ENCODE measurements around the gene PLA2G4F. TPM values are rescaled to one million over a fixed set of nuclear protein-coding genes. Genes with fewer than 3 reads are reported as not detected.

The PLA2G4F gene
- total RNA-seq, 1 experiment from 2014 or later, result 0.87 TPM

DNA sequence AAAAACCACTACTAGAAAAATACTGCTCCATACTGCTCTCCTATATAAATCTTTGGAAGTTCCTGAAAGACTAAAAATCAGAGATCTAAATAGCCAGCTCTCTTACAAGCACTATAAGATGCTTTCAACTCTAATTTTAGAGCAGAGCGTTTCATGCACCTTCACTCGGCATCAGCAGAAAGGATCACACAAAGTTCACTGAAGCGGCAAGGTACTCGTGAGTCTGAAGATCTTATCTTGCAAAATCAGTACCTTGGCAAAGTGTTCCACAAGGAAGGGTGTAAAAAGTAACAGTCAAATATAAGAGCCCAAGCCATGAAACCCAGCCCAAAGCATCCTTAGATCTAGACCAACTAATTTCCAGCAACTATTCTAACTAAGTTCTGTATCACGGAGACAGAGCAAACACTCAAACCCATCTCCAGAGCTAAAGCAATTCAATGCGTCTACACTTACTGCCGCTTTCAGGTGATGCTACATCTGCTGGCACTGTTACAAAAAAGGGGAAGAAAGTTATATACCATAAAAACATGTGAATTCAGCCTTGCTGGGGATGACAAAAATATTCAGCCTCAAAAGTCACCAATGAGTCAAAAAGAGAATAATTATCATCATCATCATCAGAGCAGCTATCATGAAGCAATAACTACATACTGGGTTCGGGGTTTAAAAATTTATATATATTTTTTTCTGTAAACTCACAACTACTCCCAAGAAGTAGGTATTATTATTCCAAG lies 35.3 kb upstream of the PLA2G4F start:
- no peaks in the 10 kb centered on the region for H3K9me3 Mint-ChIP-seq (ENCODE audit: low read depth, unreplicated experiment)
- intact Hi-C loops (cut with micrococcal nuclease; ENCODE audit: unreplicated experiment), result no loop called here

DNA sequence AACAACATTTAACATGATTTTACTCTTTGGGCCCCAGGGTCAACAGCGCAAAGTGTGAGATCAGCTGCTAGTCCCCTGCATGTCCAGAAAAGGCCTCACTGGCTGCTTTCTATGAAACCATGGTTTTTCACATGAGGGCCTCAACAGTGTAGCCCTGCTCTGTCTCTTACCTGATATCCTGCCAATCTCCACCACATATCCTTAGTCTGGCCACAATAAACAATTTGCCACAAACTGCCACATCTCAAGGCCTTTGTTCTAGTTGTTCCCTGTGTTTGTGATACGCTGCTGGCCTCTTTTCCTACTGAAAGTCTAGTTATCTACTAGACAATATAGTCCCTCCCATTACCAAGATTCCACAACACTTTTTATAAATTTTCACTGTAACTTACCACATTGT lies 33.9 kb upstream of the PLA2G4F start:
- Mint-ChIP-seq H3K27me3 (ENCODE audit: unreplicated experiment) (no peaks in the 10 kb centered on the region), H3K4me1 (ENCODE audit: low read depth, unreplicated experiment) (no peaks in the 10 kb centered on the region), H3K4me3 (ENCODE audit: low read depth, unreplicated experiment) (no peak overlapping the region), H3K27ac (ENCODE audit: unreplicated experiment) (no peak overlapping the region), H3K36me3 (ENCODE audit: insufficient read depth, unreplicated experiment) (peaks cover 11% of the 10 kb centered on the region), H3K9me3 (ENCODE audit: low read depth, unreplicated experiment) (no peaks in the 10 kb centered on the region)
- CTCF ChIA-PET, result no interaction called here
- no TSS peak for BruUV-seq (replicated peaks)
- intact Hi-C loops (cut with micrococcal nuclease; ENCODE audit: unreplicated experiment), result no loop called here
- TF ChIP-seq, protein P1, sequence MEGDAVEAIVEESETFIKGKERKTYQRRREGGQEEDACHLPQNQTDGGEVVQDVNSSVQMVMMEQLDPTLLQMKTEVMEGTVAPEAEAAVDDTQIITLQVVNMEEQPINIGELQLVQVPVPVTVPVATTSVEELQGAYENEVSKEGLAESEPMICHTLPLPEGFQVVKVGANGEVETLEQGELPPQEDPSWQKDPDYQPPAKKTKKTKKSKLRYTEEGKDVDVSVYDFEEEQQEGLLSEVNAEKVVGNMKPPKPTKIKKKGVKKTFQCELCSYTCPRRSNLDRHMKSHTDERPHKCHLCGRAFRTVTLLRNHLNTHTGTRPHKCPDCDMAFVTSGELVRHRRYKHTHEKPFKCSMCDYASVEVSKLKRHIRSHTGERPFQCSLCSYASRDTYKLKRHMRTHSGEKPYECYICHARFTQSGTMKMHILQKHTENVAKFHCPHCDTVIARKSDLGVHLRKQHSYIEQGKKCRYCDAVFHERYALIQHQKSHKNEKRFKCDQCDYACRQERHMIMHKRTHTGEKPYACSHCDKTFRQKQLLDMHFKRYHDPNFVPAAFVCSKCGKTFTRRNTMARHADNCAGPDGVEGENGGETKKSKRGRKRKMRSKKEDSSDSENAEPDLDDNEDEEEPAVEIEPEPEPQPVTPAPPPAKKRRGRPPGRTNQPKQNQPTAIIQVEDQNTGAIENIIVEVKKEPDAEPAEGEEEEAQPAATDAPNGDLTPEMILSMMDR (IDR thresholded peaks at IDR 0.05; ENCODE audit: unreplicated experiment), result no peak
- no peak for DNase-seq

More for the DNA sequence above, 35.3 kb upstream of the PLA2G4F start:
- BruUV-seq (replicated peaks), result no TSS peak
- Mint-ChIP-seq H3K27ac (ENCODE audit: unreplicated experiment) (no peak overlapping the region), H3K4me3 (ENCODE audit: low read depth, unreplicated experiment) (no peak overlapping the region), H3K27me3 (ENCODE audit: unreplicated experiment) (no peaks in the 10 kb centered on the region), H3K36me3 (ENCODE audit: insufficient read depth, unreplicated experiment) (peaks cover 7% of the 10 kb centered on the region), H3K4me1 (ENCODE audit: low read depth, unreplicated experiment) (no peaks in the 10 kb centered on the region)
- no peak for DNase-seq
- CTCF ChIA-PET, result no interaction called here
- TF ChIP-seq, protein P1 (IDR thresholded peaks at IDR 0.05; ENCODE audit: unreplicated experiment), result no peak

GRCh38 chr15:42185801-42186200 lies 29.4 kb upstream of the PLA2G4F start:
- CTCF ChIA-PET, result no interaction called here
- H3K4me1 Mint-ChIP-seq (ENCODE audit: low read depth, unreplicated experiment), result no peaks in the 10 kb centered on the region
- intact Hi-C loops (cut with micrococcal nuclease; ENCODE audit: unreplicated experiment), result no loop called here
- TF ChIP-seq, protein P1 (IDR thresholded peaks at IDR 0.05; ENCODE audit: unreplicated experiment), result no peak
- no TSS peak for BruUV-seq (replicated peaks)
- peaks cover 4% of the 10 kb centered on the region for H3K36me3 Mint-ChIP-seq (ENCODE audit: insufficient read depth, unreplicated experiment)
- no peak for DNase-seq
- no peaks in the 10 kb centered on the region for H3K9me3 Mint-ChIP-seq (ENCODE audit: low read depth, unreplicated experiment)
- no peak overlapping the region for H3K27ac Mint-ChIP-seq (ENCODE audit: unreplicated experiment)
- H3K27me3 Mint-ChIP-seq (ENCODE audit: unreplicated experiment), result no peaks in the 10 kb centered on the region
- no peak overlapping the region for H3K4me3 Mint-ChIP-seq (ENCODE audit: low read depth, unreplicated experiment)

DNA sequence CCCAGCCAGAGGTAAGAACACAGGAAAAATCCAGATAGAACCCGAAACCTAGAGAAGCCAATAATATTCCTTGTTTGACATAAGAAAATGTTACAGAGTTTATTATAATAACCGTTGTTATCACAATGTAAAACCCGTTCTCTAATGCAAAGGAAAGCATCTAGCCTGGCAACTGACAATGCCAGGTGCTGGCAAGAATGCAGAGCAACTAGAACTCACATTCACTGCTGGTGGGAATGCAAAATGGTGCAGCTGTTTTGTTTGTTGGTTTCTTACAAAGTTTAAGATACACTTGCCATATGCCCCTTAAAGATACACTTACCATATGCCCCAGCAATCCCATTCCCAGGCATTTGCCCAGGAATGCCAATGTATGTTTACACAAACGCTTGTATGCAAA lies 28.3 kb upstream of the PLA2G4F start:
- H3K4me3 Mint-ChIP-seq (ENCODE audit: low read depth, unreplicated experiment), result no peak overlapping the region
- CTCF ChIA-PET, result no interaction called here
- H3K9me3 Mint-ChIP-seq (ENCODE audit: low read depth, unreplicated experiment), result no peaks in the 10 kb centered on the region
- DNase-seq, result no peak
- H3K36me3 Mint-ChIP-seq (ENCODE audit: insufficient read depth, unreplicated experiment), result peaks cover 4% of the 10 kb centered on the region
- TF ChIP-seq, protein P1 (IDR thresholded peaks at IDR 0.05; ENCODE audit: unreplicated experiment), result no peak
- no TSS peak for BruUV-seq (replicated peaks)
- H3K4me1 Mint-ChIP-seq (ENCODE audit: low read depth, unreplicated experiment), result no peaks in the 10 kb centered on the region
- intact Hi-C loops (cut with micrococcal nuclease; ENCODE audit: unreplicated experiment), result no loop called here
- no peak overlapping the region for H3K27ac Mint-ChIP-seq (ENCODE audit: unreplicated experiment)
- no peaks in the 10 kb centered on the region for H3K27me3 Mint-ChIP-seq (ENCODE audit: unreplicated experiment)

All from Calu3 (cell line).